OCI-M2 (cell line): ENCODE results near the gene BMPER.

Source experiments
- DNase-seq: peaks from one replicate; lab custom pipeline; 2025; ENCODE audit not compliant: unreplicated experiment; lab: John Stamatoyannopoulos, UW

BMPER gene

DNA sequence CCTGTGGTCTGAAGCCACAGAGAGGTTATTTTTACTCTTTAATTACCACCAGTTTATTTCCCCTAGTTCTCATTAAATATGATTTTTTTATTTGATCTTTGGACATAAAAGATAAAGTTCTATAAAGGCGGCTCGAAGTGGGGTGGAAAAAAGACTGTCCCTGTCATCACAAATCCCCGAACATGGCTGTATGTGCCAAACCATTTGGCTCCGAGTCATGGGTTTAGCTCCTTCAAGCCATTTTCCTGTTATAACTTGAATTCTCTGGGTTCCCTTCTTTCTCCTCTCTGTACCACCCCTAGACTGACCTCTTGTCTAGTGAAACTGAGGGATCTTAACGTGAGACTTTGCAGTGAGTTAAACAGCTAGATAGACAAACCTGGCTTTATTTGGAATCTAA is 181.6 kb downstream of the BMPER start:
- DNase-seq: no peak

DNA sequence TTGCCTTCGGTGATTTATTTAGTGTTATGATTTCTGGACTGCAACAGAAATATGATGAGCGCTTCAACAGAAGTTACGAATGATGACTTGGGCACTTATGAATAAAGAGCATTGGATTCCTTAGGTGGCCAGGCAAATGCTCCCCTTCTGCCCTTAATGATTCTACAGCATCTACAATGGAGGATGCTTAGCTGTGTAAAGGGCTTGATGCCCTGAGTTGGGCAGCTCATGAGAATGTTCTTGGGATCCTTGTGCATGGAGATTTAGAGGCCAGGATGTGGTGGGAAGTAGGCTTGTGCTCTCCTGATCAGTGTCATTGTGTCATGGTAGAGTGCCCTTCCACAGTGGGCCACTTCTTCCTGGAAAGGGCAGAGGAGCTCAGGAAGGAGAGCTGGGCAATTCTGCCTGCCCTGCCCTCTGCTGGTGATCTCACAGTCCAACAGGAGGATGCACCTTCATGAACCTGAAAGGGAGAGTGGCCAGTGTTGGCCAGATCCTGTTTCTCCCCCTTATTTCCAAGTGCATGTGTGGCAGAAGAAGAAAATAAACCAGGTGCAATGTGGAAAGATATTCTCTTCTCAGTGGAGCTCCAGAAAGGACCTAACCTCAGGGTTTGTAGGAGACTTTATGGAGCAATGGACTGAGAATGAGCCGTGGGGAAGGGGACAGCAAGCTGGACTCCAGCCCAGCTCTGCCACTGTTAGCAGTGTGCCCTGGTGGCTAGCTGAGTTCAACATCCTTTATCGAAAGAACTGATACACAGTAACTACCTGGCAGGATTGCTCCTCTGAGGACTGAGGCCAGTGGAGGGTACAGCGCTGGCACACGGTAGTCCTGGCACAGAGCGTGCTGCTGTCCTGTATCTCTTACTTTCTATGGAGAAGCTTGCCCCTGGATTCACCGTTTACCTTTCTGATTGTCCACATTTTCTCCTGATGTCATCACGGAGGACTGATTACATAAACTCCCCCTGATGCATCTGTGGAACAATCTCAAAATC is 182.9 kb downstream of the BMPER start:
- DNase-seq: no peak

DNA sequence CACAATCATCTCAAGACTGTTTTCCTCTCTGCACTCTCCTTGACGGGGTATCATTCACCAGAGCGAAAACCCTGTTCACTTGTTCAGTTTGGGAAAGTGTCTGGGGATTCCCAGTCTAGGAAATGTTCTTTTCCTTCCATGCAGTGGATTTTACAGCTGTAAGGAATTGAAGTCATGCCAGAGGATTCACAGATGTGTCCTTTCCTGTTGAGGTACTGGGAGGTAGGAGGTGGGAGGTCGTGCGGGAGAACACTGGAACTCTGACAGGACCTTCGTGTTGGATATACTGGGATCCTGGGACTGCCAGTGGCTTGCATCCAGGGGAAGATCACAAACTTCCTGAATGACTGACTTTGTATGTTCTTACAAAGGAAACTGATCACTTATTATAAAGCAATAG is 185.5 kb downstream of the BMPER start:
- DNase-seq: no peak

DNA sequence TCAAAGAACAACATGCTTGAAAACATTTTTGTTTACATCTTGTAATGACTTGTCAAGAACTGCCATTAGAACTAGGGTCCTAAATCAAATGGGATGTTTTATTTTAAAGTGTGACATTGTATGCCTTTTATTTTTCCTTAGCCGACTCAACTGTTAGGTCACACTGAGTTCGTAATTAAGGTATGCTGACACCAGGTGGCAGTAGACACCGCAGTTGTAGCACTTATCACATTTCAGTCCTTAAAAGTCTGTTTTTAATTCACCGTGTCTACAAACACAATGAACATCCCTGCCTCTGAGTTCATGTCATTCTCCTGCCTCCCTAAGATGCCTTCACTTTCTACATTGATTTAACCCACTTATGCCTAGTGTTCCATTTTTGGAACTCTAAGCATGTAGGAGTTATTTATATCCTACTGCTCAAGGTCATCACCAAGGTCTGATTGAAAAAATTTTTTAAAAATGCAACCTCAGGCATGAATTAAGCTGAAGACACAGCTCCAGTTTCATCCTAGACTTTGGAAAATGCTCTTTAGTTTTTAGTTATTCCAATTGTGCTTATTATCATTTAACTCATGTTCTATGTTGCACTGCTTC is 186.1 kb downstream of the BMPER start:
- no peak for DNase-seq

DNA sequence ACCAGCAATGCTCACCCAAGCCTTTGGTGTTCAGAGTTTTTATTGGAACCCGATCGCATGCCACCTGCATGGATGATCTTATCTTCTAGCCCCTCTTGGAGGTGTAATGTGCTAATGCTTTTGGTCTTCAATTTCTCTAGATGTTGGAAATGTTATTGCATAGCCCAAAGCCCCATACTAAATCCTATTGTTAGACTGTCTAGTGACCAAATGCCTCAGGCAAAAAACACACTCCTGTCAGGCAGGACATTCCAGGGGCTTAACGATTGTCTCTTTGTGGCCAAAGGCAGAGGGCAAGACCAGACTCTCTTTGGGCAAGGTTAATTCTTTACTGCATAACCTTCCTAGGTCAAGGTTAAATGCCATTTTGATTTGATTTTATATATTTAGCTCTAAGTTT is 187.9 kb downstream of the BMPER start:
- no peak for DNase-seq

DNA sequence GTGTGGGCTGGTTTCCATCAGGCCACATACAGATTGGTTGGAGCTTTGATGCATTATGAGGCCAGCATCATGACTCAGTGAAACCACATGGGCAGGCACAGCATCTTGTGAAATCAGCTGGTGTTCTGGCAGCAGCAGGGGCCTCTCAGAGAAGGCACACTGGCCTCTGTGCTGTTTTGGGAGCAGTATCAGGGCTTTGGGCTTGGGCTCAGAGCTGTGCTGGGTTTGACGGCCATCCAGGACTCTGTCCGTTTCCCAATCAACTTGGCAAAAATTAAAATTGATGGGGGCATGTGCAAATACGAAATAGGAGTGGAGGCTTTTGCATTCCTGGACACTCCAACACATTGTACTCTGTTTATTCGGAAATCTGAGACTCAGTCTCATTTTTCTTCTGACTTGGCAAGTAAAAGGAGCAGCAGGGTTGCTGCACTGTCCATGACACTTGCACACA is 190.9 kb downstream of the BMPER start:
- DNase-seq: no peak

DNA sequence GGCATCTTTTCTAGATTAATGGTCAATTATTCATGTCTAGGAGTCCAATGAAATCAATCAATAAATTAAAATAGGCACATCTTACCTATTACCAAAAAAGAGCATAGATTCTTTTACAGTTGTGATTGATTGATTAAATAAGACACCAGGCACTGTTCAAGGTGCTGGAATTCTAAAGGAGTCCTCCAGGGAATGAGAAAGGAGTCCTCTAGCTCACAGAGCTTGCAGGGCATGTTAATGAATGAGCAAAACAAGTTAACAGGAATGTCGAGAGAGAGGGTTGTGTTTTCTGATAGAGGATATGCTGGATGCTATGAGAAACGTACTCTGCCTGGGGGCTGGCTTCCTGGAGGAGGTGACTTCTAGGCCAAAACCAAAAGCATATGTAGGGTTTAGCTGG is 191.4 kb downstream of the BMPER start:
- DNase-seq: no peak

DNA sequence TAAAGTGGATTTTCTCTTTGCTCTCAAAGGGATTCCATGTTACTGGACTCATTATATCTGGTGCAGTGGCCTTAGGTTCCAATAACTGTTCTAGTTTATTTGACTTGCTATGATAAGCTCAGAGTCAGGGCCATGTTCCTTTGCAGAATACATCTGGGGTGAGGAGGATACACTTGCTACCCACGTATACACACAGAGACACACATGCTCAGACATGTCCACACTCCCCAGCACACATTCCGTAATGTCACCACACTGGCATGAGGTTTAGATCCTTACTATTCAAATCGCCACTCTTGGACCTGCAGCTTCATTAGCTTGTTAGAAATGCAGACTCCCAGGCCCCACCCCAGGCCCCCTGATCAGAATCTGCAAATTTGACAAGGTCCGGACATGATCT is 195.3 kb downstream of the BMPER start:
- no peak for DNase-seq

DNA sequence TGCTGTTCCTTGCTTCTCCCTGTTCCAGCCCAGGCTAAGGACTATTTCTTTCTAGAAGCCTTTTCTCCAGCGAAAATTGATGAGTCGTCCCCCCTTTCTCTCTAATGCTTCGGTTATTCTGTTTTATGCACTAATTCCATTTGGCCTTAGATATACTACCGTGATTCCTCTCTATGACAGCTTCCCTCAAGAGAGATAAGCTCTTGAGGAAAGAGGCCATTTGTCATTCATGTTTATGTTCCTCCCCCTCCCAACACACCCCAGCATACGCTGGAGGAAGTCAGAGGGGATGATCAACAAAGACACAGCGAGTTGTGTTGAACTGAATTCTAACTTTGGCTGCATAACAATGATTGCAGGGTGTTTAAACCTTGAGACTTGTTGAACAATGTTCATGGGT is 198.8 kb downstream of the BMPER start:
- DNase-seq: no peak

DNA sequence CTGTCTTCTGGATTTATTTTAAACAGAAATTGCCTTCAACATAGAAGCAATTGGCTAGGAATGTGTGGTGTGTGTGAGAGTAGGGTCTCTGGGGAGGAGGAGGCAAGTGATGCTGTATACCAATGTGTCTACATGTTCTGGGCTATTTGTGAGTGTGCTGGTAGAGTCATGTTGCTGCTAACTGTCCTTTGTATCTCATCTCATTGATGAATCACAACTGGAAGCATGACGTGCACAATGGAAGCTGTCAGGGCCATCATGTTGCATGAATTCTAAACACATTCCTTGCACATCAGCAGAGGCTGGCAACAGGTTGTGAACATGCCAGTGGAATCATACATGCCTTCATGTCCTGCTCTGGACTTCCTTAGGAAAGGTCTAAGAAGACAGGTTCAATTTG is 199.7 kb downstream of the BMPER start:
- no peak for DNase-seq

DNA sequence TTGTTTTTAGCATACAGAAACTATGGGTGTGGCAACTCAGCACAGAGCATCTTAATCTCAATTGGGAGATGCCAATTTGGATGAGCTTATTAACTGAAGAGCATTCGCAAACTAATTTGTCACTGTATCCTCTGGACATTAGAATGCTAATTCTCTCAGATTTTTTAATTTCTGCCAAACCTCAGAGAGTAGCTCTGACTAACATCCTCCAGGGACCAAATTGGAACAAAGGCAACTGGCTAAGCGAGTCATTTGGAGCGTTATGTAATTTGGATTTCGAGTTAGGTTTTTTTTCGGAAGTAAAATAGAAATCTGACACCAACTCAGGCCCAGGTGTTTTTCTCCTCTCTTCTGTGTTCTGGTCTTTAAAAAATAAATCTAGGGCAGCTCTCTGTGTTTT is 201.9 kb downstream of the BMPER start:
- no peak for DNase-seq

DNA sequence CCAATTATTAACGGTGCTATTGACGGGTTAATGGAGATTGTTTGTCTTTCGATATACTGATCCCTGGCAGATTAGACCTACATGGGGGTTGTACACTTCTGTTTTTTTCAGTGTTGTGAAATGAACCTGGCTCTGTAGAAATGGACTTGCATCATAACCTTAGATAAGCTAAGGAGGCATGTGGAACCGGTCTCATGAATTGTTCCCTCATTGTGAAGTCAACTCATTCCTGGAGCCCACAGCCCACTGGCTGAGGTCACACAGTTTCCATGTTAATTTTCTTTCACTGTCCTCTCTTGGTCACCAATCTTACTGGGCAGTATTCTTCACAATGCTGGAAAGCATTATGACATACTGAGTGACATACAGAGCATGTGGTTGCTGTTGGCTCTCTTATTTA is 202.8 kb downstream of the BMPER start:
- no peak for DNase-seq

DNA sequence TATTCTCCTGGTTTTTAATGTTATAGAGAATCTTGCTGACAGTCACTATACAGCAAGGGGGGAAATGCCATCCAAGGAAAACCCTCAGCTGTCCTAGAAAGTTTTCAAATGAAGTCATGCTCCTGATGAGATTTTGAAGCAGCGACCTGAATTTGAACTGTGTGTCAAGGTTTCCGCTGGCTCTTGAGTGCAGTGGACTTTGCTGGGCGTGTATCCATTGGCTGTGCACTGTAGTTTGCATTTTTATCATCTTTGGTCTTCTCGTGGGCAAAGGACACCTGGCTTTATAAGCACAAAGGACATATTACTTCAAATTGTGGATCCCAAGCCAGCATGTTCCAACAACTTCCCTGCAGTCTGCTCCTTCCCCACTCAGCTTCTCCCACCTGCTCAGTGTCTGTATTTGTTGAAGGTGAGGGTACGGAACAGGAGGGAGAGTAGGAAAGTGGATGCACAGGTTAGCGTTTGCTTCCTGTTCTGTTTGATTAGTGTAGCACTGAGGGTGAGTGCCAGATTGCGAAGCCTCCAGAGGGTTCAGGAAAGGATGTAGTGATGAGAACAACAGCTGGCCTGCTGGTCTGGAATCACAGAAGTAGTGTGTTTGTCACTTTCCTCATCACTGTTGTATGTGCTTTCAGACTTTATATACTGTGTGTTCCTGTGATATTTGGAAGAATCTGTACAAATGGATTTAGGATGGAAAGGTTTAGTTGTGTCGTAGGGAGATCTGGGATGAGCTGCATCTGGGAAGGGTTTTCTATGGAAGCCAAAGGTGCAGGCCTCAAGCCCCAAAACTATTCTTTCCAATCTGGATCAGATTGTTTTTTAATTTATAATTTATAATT is 204.8 kb downstream of the BMPER start:
- no peak for DNase-seq

DNA sequence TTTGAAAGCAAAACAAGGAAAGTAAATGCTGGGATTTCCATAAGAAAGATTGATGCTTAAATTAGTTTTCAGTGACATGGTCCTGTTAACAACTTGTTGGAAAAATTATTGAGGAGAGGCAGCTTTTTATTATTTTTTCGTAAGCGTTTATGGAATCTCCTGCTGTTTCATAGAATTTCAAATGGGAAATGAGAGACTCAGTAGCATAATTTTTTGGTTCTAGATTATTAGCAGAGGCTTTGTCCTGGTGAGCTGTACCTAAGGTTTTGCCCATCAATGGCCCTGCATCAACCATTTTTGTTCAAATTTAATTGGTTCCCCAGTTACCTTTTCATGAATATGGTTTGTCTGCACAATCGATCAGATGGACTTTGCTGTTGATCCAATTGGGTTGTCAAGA is 205.7 kb downstream of the BMPER start:
- no peak for DNase-seq

DNA sequence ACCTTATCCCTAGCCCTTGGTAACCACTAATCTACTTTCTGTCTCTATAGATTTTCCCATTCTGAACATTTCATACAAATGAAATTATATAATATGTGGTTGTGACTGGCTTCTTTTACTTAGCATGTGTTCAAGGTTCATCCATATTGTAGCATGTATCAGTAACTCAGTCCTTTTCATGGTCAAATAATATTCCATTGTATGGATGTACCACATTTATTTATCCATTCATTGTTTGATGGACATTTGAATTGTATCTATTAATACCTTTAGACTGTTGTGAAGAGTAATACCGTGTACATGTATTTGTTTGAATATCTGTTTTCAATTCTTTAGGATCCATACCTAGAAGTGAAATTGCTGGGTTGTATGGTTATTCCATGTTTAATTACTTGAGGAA is 210.2 kb downstream of the BMPER start:
- DNase-seq: no peak

DNA sequence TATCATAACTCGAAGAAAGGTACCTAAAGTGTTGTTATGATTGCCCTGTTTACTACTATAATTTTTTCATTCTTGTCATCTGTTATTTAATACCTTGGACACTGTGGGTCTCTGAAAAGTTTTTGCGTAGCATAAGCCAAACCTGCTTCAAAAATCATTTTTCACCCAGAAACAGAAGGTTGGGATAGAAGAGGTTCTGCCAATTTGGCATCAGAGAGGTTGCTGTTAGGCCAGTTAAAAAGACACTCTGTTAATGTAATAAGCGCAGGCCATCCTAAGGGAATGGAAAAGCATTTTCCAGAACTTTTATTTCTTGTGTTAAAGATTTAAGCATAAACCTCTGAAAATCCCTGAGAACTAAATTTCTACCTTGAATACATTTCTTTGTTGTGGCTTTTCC is 212.2 kb downstream of the BMPER start:
- no peak for DNase-seq

DNA sequence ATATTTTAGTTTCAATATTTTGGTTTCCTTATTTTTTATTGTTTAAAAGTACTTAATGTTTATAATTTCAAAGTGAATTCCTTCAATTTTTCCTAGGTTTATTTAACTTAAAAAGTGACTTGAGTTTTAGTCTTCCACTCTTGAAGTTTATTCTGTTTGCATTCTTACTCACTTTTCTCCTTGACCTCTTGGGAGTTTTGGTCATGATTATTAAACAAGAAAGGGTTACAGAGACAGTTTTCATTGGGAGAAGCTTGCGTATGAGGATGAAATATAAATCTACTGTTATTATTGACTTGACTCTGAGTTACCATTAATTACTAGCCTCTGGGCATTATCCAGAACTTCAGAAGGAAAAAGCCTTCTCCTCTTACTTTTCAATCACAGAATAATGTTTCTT is 216.0 kb downstream of the BMPER start:
- DNase-seq: no peak

DNA sequence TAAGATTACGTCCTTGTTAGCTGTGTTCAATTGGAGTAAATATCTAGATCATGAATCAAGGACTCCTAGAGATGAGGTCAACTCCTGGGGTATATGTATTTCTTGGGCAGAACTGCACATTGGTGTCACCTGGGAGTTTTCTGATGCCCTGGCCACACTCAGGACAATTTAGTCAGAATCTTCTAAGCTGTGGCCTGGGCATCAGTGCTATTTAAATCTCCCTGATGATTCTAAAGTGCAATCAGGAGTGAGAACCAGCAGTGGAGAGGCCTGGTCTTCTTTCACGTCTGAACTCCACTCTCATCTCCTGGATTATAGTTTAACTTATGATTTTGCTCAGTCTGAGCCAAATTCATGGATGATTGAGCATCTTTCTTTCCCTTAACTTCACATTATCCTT is 218.0 kb downstream of the BMPER start:
- no peak for DNase-seq

DNA sequence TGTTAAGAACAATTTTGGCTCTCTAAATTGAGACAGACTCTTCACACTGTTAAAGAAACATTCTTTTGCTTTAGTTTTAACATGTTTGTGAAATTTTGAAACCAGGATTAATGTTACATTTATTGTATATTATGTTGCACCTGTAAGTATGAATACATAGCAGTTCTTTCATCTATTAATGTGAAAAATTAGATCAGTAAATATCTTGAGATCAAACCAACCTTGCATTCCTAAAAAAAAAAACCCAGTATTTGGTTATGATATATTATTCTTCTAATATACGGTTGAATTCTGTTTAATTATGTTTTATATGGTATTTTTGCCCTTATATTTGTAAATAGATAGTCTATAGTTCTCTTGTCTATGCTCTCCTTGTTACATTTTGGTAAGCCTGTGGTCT is 219.4 kb downstream of the BMPER start:
- no peak for DNase-seq

DNA sequence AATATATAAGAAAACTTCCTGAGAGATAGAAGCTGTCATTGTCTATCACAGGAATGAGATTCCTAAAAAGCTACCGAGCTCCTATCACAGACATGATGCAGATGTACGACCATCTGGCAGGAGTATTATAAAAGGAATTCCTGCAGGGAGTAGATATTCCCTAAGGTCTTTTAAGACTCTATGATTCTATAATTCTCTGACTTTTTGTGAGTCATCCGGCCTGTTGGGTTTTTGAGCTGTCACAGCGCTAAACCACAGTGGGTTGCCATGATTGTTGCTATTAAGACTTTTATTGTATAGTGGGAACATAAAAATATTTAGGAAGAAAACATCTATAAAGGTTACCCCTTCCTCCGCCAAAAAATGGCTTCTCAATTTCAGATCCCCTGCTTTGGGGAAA is 223.4 kb downstream of the BMPER start:
- DNase-seq: no peak

DNA sequence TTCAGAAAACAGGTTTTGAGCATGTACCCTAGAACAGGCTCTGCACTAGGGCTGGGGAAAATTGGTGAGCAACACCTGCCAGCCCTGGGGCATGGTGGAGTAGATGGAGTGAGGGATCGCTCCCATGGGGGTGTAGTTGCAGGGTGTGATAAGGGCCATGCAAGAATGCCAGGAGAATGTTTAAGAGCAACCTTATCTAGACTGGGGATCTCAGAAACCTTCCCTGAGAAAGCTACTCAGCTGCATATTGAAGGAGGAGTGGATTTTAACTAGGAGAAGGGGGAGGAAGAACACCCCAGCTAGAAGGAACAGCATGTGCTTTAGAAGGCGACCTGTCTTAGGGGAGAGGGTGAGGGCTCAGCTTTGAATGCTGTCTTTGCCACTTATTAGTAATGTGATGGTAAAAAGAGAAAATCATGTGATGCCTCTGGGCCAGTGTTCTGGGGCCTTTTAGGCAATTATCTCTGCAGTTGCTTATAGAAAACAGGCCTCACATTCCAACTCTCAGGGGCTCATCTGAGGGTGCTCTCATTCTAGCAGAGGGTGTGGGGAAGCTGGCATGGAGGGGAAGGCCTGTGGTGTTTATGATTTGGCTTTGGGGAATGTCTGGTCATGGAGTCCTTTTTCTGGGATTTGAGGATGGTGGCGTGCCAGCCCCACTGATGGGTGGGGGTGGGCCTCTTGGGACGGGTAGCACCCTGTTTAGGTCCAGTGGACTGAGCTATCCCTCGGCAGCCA is 225.4 kb downstream of the BMPER start:
- DNase-seq: no peak
